RWPE1 (cell line): ENCODE results near the gene FMN2.

Experiments used
- CTCF ChIA-PET: fragments of 350-600 bp; sonication (Branson Sonifier 250); formaldehyde crosslinking; extraction: SDS; loops from one replicate; lab custom pipeline; 2021; lab: Yijun Ruan, JAX
- POLR2A ChIA-PET: fragments of 400-600 bp; formaldehyde crosslinking; extraction: SDS; loops from one replicate; lab custom pipeline; 2020; ENCODE audit warnings: antibody characterized with exemption; ENCODE audit not compliant: low non-redundant PET; lab: Yijun Ruan, JAX
- DNase-seq: peaks from one replicate; pipeline ENCODE4 v3.0.0; 2012; ENCODE audit warnings: low spot score
- H3K27ac ChIP-seq: fragments of 450-650 bp; 2 replicates; pipeline ENCODE4 v1.5.1; 2017
- TF ChIP-seq, protein P1 (sequence below): fragments of 450-650 bp; conservative IDR thresholded peaks from 2 replicates; pipeline ENCODE4 v1.5.1; 2017; ENCODE audit warnings: low read depth, mild to moderate bottlenecking

FMN2 gene

GRCh38 chr1:240234485-240235210, 143.0 kb downstream of the FMN2 start:
- TF ChIP-seq, protein P1, sequence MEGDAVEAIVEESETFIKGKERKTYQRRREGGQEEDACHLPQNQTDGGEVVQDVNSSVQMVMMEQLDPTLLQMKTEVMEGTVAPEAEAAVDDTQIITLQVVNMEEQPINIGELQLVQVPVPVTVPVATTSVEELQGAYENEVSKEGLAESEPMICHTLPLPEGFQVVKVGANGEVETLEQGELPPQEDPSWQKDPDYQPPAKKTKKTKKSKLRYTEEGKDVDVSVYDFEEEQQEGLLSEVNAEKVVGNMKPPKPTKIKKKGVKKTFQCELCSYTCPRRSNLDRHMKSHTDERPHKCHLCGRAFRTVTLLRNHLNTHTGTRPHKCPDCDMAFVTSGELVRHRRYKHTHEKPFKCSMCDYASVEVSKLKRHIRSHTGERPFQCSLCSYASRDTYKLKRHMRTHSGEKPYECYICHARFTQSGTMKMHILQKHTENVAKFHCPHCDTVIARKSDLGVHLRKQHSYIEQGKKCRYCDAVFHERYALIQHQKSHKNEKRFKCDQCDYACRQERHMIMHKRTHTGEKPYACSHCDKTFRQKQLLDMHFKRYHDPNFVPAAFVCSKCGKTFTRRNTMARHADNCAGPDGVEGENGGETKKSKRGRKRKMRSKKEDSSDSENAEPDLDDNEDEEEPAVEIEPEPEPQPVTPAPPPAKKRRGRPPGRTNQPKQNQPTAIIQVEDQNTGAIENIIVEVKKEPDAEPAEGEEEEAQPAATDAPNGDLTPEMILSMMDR: no peak
- ChIA-PET CTCF (no interaction called here), POLR2A (no interaction called here)
- peak; percentile 30 for DNase-seq
- no peak overlapping the region for H3K27ac ChIP-seq

DNA sequence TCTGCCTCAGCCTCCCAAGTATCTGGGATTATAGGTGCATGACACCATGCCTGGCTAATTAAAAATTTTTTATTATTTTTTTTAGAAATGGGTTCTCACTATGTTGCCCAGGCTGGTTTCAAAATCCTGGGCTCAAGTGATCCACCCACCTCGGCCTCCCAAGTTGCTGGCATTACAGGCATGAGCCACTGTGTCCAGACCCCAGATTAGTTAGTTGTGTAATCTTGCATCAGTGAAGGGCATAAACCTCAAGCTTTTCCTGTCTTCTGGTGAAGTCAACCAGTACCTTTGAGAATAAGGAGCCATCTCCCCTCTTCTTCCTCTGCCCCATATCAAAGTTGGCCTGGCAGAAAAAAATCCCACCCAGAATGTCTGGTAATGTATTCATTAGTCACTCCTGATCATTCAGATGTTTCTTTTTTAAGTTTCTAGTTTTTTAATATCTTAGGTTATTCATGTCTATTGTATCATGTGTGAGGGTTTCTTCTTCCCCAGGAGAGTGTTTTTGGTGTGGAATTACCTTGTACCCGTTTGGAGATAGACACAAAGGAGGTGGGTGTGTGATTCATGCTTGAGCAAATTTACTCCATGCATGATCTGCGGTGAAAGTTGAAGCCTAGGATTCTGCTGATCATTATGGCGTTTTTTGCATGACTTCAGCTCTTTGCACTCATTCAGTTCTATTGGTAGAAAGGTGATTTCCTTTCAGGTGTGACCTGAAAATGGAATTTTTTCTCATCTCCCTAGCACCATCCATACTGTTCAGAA, 144.0 kb downstream of the FMN2 start:
- DNase-seq: no peak
- H3K27ac ChIP-seq: no peak overlapping the region
- TF ChIP-seq, protein P1: no peak
- CTCF ChIA-PET: interaction anchor here (0.7 kb wide), 1 partner anchor 1682 kb away, joined by 3 read pairs; no protein-coding TSS in a partner anchor
- POLR2A ChIA-PET: interaction anchor here (0.6 kb wide), 1 partner anchor 29 kb away, joined by 3 read pairs; no protein-coding TSS in a partner anchor

DNA sequence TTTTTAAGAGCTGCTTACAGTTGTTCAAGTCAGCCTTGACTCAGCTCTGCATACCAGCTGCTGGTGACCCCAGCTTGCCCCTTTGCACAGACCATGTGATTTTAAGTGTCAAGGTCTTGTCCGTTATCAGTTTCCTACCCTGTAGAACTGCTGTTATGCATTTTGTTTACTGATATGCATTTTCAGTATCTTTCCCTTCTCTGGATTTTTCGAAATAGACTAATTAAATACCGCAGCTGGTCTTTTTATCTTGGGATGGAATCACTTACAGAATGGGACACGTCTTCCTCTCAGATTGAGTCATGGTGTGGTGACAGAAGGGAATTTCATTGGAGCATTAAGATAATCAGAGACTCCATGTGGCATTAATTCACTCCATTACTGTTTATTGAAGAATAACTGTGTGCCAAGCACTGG, 145.6 kb downstream of the FMN2 start:
- DNase-seq: no peak
- POLR2A ChIA-PET: no interaction called here
- CTCF ChIA-PET: no interaction called here
- H3K27ac ChIP-seq: no peak overlapping the region
- TF ChIP-seq, protein P1: no peak

GRCh38 chr1:240239309-240239708, 147.6 kb downstream of the FMN2 start:
- TF ChIP-seq, protein P1: no peak
- DNase-seq: no peak
- H3K27ac ChIP-seq: no peak overlapping the region
- ChIA-PET CTCF (no interaction called here), POLR2A (no interaction called here)

GRCh38 chr1:240241278-240241677, 149.6 kb downstream of the FMN2 start:
- ChIA-PET POLR2A (no interaction called here), CTCF (no interaction called here)
- no peak for DNase-seq
- no peak overlapping the region for H3K27ac ChIP-seq
- TF ChIP-seq, protein P1: no peak

- DNase-seq: peak; percentile 50
- H3K27ac ChIP-seq: no peak overlapping the region
- TF ChIP-seq, protein P1: no peak
- POLR2A ChIA-PET: no interaction called here
- CTCF ChIA-PET: no interaction called here
Measured at GRCh38 chr1:240242601-240243144, 151.0 kb downstream of the FMN2 start.
